Activated CD8-positive, alpha-beta memory T cell treated with anti-CD3 and anti-CD28 coated beads for 36 hours (primary cell): ENCODE results near the gene RELN. TPM values are rescaled to one million over a fixed set of nuclear protein-coding genes. Genes with fewer than 3 reads are reported as not detected.

Source experiments
- CTCF ChIA-PET: fragments of 350-600 bp; sonication (Branson Sonifier 250); formaldehyde crosslinking; loops from one replicate; lab custom pipeline; 2021; ENCODE audit warnings: antibody characterized with exemption; lab: Charles Lee
- POLR2A ChIA-PET: fragments of 350-600 bp; sonication (Branson Sonifier 250); formaldehyde crosslinking; loops from one replicate; lab custom pipeline; 2021; ENCODE audit warnings: antibody characterized with exemption; lab: Charles Lee
- total RNA-seq, 2 experiments: library from RNA; stranded (reverse); gene quantifications; one replicate each; pipeline ENCODE4 v1.2.3, GENCODE V29; 2021

RELN gene
- total RNA-seq, 2 experiments from 2014 or later, result not detected

DNA sequence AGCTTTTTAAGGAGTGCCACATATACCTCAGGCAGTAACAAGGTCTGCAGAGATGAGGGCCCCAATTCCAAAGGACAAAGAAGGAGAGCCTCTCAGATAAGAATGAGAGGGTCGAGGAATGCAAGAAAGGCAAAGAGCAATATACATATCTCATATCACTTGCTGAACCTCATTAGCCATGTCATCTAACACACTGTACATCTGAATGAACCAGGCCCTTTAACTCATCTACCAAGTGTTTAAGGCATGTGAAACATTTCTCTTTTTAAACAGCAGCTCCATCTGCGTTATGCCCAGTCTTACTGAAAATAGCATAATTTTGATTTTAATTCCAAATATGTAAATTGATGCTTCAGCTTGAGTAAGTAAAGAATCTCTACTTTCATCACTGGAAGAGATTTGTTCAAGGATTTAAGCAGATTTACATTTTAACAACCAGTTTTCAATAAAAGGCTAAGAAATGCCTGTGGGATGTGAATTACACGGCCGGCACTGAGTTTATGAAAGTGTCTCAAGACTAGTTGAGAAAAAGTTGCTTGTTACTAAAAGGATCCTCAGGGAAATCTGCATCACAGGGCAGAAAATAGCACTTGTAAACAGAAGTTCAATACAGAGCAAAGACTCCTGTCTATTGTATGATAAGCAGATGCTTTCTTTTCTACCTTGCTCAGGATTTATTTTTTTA lies 419.7 kb downstream of the RELN start:
- ChIA-PET CTCF (no interaction called here), POLR2A (no interaction called here)

- POLR2A ChIA-PET, result no interaction called here
- CTCF ChIA-PET, result no interaction called here
These were observed 425.0 kb downstream of the RELN start for GRCh38 chr7:103564416-103564815.

DNA sequence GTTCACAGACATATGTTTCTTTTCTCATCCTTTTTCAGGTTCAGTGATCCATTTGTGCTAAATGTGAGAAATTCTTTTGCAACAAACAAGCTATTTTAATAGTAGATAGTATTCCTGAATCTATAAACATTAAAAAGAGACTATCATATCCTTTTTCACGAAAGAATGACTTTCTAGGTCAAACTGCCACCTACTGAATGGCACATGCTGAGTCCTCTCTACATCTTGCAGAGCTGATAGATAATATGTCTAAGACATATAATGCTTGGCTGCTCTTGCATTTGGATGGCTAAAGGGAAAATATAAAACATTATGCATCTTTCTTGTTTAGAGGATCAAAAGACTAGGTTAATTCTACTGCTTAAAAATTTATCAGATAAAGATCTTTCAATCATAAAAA lies 429.3 kb downstream of the RELN start:
- ChIA-PET POLR2A (no interaction called here), CTCF (no interaction called here)

DNA sequence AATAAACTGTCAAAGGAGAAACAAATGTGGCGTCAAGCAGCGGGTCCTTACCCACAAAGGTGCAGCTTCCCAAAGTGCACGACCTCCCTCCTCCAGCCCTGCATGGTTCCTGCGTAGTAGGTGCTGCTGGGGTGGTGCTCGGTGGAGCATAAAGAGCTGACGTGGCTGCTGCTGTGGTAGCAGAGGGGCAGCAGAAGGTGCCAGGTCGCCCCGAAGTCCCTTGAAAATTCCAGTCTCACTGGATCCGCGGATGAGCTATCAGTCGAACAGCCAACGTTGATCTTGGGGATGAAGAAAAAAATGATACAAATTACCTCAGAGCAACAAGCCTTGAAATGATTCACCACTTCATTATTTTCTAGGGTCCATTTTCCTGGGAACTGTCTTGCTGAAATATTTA lies 438.4 kb downstream of the RELN start:
- CTCF ChIA-PET, result no interaction called here
- POLR2A ChIA-PET, result no interaction called here

DNA sequence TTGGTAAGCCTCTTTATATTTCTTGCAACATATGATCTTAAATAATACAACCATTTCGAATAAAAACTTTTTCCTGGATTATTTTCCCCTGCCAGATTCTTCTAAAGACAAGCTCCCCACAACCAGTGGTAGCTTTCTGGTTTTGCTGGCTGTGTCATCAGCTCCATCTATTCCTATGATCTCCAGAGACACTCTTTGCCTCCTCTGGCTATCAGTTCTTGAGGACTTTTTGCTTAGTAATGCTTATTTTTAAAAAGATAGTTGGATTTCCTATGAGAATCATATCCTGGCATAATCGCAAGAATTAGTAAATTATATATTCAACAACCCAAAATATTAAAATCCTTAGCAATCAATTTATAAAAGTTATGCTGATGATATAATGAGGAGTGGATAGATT lies 439.7 kb downstream of the RELN start:
- POLR2A ChIA-PET, result no interaction called here

DNA sequence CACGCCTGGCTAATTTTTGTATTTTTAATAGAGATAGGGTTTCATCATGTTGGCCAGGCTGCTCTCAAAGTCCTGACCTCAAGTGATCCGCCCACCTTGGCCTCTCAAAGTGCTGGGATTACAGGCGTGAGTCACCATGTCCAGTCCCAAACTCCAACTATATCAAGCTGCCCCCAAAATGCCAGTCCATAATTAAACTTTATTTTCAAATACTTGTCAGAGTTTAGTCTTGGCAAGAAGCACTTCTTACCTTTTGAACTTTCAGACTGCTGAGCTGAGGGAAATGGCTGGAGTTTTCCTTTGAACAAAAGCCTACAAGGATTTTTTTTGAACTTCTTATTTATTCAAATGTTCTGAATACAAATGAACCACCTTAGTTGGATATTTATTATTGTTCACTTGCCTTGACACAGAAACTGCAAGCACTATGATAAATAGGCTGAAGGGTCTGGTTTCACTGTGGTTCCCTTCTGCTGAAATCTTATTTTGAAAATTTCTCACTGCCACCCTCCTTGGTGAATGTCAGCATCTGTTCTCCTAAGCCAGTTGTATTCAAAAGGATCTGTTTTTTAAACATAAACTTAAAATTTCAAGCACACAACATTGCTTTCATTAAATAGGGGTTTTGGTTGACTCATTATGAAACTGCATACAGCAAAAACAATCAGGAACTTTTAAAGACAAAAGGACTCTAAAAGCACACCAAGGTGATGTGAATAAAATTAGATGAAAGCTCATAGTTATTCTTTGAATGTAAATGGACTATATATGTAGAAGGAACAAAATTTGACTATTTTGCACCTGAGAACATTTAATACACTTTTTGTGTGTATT lies 441.8 kb downstream of the RELN start:
- CTCF ChIA-PET, result no interaction called here
- POLR2A ChIA-PET, result no interaction called here

More for the DNA sequence above, 439.7 kb downstream of the RELN start:
- CTCF ChIA-PET, result no interaction called here

DNA sequence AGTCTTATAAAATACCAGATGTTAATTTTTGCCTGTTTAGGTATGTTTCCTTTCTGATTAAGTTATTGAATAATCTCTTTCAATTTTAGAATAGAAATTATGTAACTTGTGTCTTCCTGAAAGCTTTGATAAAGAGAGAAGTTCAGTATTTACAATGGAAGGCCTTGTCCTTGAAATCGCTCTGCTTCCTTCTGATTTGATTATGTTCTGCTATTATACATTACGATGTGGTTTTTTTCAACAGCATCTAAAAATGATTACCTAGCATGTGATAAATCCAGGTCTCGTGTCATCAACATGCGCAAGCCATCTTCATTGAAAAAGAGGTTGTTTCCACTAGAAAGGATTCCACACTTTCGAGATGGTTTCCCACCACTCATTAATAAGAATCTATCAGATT lies 447.0 kb downstream of the RELN start:
- ChIA-PET CTCF (no interaction called here), POLR2A (no interaction called here)

DNA sequence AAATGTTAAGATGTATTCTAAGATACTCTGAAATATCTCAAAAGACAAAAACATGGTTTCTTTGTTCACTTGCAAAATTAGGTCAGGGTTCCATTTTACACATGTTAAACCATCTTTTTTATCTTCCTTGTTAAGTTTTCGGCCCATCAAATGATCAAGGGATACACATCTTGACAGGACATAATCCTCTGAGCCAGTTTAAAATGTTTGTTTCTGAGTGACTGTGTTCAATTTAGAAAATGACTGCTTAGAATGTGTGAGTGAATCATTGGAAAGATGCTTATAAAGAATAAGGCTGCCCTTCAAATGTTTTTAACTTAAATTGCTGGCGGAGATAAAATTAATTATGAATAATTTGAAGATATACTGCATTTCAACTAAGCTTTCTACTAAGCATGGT lies 447.5 kb downstream of the RELN start:
- POLR2A ChIA-PET, result no interaction called here
- CTCF ChIA-PET, result no interaction called here

GRCh38 chr7:103541026-103541425 lies 448.4 kb downstream of the RELN start:
- CTCF ChIA-PET, result interaction anchor here (0.6 kb wide), 1 partner anchor 46 kb away, joined by 3 read pairs; no protein-coding TSS in a partner anchor
- POLR2A ChIA-PET, result no interaction called here

- CTCF ChIA-PET, result interaction anchor here (0.6 kb wide), 1 partner anchor 46 kb away, joined by 3 read pairs; no protein-coding TSS in a partner anchor
- POLR2A ChIA-PET, result no interaction called here
These were observed 449.1 kb downstream of the RELN start for GRCh38 chr7:103540338-103540737.

- CTCF ChIA-PET, result no interaction called here
- POLR2A ChIA-PET, result no interaction called here
These were observed 449.6 kb downstream of the RELN start for GRCh38 chr7:103539875-103540274.

- POLR2A ChIA-PET, result no interaction called here
These were observed 450.3 kb downstream of the RELN start for GRCh38 chr7:103538964-103539709.

GRCh38 chr7:103533761-103534160 lies 455.7 kb downstream of the RELN start:
- POLR2A ChIA-PET, result no interaction called here

More at GRCh38 chr7:103538964-103539709, 450.3 kb downstream of the RELN start:
- CTCF ChIA-PET, result no interaction called here

DNA sequence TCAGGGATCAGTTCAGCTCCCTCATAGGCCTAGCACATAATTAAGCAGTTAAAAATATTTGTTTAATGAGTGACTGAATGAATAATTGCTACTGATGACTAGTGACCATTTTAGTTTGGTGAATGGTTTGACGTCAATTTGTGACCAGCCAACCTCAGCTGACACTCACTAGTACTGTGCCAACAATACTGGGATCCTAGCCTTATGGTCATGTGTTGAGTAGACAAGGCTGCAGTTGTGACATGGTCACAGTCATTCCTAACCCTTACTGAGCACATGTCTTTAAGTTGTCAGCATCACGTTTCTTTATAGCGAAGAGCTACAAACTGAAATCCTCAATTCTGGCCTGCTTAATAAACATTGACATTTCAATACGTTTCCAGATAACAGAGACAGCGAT lies 456.5 kb downstream of the RELN start:
- POLR2A ChIA-PET, result no interaction called here
- CTCF ChIA-PET, result no interaction called here

More at GRCh38 chr7:103533761-103534160, 455.7 kb downstream of the RELN start:
- CTCF ChIA-PET, result no interaction called here

GRCh38 chr7:103528152-103528551 lies 461.3 kb downstream of the RELN start:
- ChIA-PET CTCF (no interaction called here), POLR2A (no interaction called here)

DNA sequence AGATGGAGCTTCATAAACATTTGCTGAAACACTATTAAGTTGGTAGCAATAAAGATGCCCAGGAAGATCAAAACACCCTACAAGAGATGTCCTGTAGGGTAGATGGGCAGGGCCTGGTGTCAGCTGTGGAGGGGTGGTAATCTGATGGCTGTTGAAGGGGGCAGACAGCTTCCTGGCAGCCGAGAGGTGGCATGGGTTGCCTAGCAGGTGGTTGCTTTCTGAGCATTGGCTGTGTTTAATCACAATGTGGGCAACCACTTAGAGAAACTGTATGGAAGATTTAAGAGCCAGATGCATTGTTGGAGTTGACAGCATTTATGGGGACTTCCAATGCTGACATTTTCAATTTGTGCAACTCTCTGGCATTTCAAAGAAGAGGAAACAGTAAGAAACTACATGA lies 463.5 kb downstream of the RELN start:
- CTCF ChIA-PET, result no interaction called here
- POLR2A ChIA-PET, result no interaction called here

DNA sequence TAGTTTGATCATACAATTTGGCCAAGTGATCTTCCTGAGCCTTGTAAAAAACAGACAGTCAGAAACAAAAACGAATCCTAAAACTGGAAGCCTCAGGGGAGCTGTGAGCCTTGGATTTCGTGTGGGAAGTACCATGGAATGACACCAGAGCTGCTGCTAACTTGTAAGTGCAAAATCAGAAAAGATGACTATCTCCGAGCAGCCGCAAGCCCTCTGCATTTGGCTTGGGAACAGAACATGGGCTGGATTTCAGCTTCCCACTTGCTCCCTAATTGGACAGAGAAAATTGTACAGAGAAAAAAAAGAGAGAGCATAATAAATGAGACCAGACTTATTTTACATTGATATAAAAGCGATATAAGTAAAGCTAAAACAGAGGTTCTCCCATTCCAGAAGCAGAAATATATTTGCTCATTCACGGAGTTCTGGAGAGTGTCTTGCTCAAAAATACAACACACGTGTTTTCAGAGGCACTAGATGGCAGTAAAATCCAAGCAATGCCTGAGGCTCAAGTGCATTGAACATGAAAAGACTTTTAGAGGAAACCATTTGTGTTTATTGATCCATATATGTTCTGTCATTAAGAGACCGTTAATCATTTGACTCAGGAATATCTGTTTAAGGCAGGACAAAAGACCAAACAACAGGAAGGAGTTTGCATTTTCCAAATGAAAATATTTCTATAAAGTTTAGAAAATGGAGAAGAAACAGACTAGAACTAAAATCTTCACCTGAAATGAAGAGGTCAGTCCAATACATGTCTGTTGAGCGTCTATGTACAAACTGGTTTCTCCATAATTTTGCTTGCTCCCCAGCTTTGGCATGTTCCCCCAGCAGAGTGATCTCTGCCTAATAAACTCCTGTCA lies 465.2 kb downstream of the RELN start:
- ChIA-PET POLR2A (no interaction called here), CTCF (interaction anchor here (1.3 to 1.4 kb wide), 2 partner anchors 20 to 50 kb away, joined by 3 to 4 read pairs; no protein-coding TSS in a partner anchor)

GRCh38 chr7:103521937-103522336 lies 467.5 kb downstream of the RELN start:
- ChIA-PET POLR2A (no interaction called here), CTCF (no interaction called here)

- POLR2A ChIA-PET, result no interaction called here
These were observed 484.8 kb downstream of the RELN start for GRCh38 chr7:103504505-103505135.

More at GRCh38 chr7:103504505-103505135, 484.8 kb downstream of the RELN start:
- CTCF ChIA-PET, result interaction anchor here (1.3 kb wide), 1 partner anchor 19 kb away, joined by 3 read pairs; no protein-coding TSS in a partner anchor
